Calu3 (cell line): ENCODE data around the gene RACGAP1. TPM values are rescaled to one million over a fixed set of nuclear protein-coding genes. Genes with fewer than 3 reads are reported as not detected.

Source experiments
- BruUV-seq: library from RNA; stranded (reverse); fragments of 400-500 nt; replicated peaks from 2 replicates; lab custom pipeline; 2021; lab: Mats Ljungman, UMichigan
- CTCF ChIA-PET: fragments of 300-600 bp; sonication (Branson Sonifier 250); formaldehyde crosslinking; loops from one replicate; lab custom pipeline; 2022; ENCODE audit warnings: antibody characterized with exemption; lab: Charles Lee
- DNase-seq: peaks from one replicate; pipeline ENCODE4 v3.0.0; 2022
- H3K27ac Mint-ChIP-seq: one replicate; pipeline ENCODE4 v1.8.0; 2022; ENCODE audit warnings: mixed read lengths; ENCODE audit not compliant: unreplicated experiment
- H3K27me3 Mint-ChIP-seq: one replicate; pipeline ENCODE4 v1.8.0; 2022; ENCODE audit warnings: mixed read lengths; ENCODE audit not compliant: unreplicated experiment
- H3K36me3 Mint-ChIP-seq: one replicate; pipeline ENCODE4 v1.8.0; 2022; ENCODE audit warnings: mild to moderate bottlenecking, moderate library complexity, mixed read lengths; ENCODE audit not compliant: insufficient read depth, unreplicated experiment
- H3K4me1 Mint-ChIP-seq: one replicate; pipeline ENCODE4 v1.8.0; 2022; ENCODE audit warnings: mild to moderate bottlenecking, low read depth, mixed read lengths; ENCODE audit not compliant: unreplicated experiment
- H3K4me3 Mint-ChIP-seq: one replicate; pipeline ENCODE4 v1.8.0; 2022; ENCODE audit warnings: mild to moderate bottlenecking, low read depth, moderate library complexity, mixed read lengths; ENCODE audit not compliant: unreplicated experiment
- H3K9me3 Mint-ChIP-seq: one replicate; pipeline ENCODE4 v1.8.0; 2022; ENCODE audit warnings: low read depth, mixed read lengths; ENCODE audit not compliant: unreplicated experiment
- CTCF ChIP-seq: fragments of 200-600 bp; IDR thresholded peaks from one replicate; pipeline ENCODE4 v1.8.0; 2022; ENCODE audit warnings: antibody characterized with exemption; ENCODE audit not compliant: unreplicated experiment
- intact Hi-C: fragments of 100-400 bp; cut with micrococcal nuclease; formaldehyde crosslinking; loops from one replicate; pipeline ENCODE4 v1.10.0; 2022; ENCODE audit not compliant: unreplicated experiment
- total RNA-seq: library from RNA; stranded (reverse); gene quantifications from 2 replicates; pipeline ENCODE4 v1.2.3, GENCODE V29; 2022

RACGAP1 gene
- total RNA-seq, 1 experiment from 2014 or later = 62.0 TPM

GRCh38 chr12:50024805-50025186 lies 498 bp downstream of the RACGAP1 start:
- DNase-seq = no peak
- TF ChIP-seq CTCF = no peak
- intact Hi-C loops = no loop called here
- Mint-ChIP-seq H3K4me3 (peak overlapping the region; percentile 93), H3K4me1 (peaks cover 10% of the 10 kb centered on the region), H3K27ac (peak overlapping the region; percentile 78), H3K36me3 (peaks cover 17% of the 10 kb centered on the region), H3K9me3 (no peaks in the 10 kb centered on the region), H3K27me3 (no peaks in the 10 kb centered on the region)
- BruUV-seq = no TSS peak
- CTCF ChIA-PET = interaction anchor here (0.6 to 1.1 kb wide), 3 partner anchors 8 to 46 kb away, joined by 3 to 4 read pairs (median 3); no protein-coding TSS in a partner anchor

- H3K27me3 Mint-ChIP-seq = no peaks in the 10 kb centered on the region
- peaks cover 12% of the 10 kb centered on the region for H3K4me1 Mint-ChIP-seq
- intact Hi-C loops = no loop called here
- DNase-seq = no peak
- H3K27ac Mint-ChIP-seq = no peak overlapping the region
- H3K9me3 Mint-ChIP-seq = no peaks in the 10 kb centered on the region
- peaks cover 18% of the 10 kb centered on the region for H3K36me3 Mint-ChIP-seq
- no peak for TF ChIP-seq CTCF
- CTCF ChIA-PET = no interaction called here
- BruUV-seq = TSS peak; percentile 29
- peak overlapping the region; percentile 93 for H3K4me3 Mint-ChIP-seq
These were observed 1.1 kb downstream of the RACGAP1 start for GRCh38 chr12:50024227-50024626.

DNA sequence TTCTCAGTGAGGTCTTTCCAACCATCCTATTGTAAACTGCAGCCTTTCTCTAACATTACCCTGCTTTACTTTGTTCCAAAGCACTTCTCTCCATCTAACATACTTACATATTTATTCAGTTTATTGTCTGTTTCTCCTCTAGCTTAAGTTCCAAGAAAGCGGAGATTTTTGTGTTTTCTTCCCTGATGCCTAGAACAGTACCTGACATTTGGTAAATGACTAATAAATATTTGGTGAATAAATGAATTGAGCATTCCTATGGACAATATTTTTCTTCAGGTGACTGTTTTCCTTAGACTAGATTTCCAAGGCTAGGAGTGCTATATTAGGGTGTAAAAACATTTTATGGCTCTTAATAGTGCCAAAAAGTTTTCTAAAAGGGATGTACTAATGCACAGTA lies 2.4 kb downstream of the RACGAP1 start:
- DNase-seq = no peak
- H3K9me3 Mint-ChIP-seq = no peaks in the 10 kb centered on the region
- no peak for TF ChIP-seq CTCF
- no peak overlapping the region for H3K27ac Mint-ChIP-seq
- no TSS peak for BruUV-seq
- H3K27me3 Mint-ChIP-seq = no peaks in the 10 kb centered on the region
- H3K4me3 Mint-ChIP-seq = no peak overlapping the region
- CTCF ChIA-PET = no interaction called here
- H3K36me3 Mint-ChIP-seq = peaks cover 25% of the 10 kb centered on the region
- peaks cover 21% of the 10 kb centered on the region for H3K4me1 Mint-ChIP-seq
- intact Hi-C loops = no loop called here

DNA sequence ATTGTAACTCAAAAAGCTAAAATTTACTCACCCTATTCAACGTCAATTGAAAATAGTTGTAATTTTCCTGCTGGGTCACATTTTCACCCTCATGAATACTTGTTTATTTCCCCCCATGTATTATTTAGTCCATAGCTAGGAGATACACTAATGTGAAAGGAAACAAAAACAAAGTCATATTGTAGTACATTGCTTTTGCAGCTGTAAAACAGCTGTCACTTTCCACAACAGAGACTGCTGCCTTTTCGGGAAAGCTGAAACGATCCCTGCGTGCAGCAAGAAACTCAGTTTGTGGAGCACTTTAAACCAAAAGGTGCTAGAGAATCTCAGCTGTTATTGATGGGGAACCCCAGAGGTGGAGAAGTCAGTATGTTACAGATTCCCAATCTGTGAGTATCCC lies 4.3 kb downstream of the RACGAP1 start:
- DNase-seq = no peak
- Mint-ChIP-seq H3K27ac (no peak overlapping the region), H3K4me3 (no peak overlapping the region), H3K27me3 (no peaks in the 10 kb centered on the region), H3K9me3 (no peaks in the 10 kb centered on the region), H3K36me3 (peaks cover 25% of the 10 kb centered on the region), H3K4me1 (peaks cover 21% of the 10 kb centered on the region)
- BruUV-seq = no TSS peak
- CTCF ChIA-PET = no interaction called here
- intact Hi-C loops = no loop called here
- no peak for TF ChIP-seq CTCF
